Neural cell (in vitro differentiated cells): Measurements from ENCODE around the gene ASNSD1.

Experiments
- CTCF ChIP-seq: fragments of 450-650 bp; IDR thresholded peaks from 2 replicates; pipeline ENCODE4 v1.5.1; 2014; ENCODE audit warnings: antibody characterized with exemption, mild to moderate bottlenecking, moderate library complexity; ENCODE audit not compliant: poor library complexity, severe bottlenecking
- EP300 ChIP-seq: fragments of 450-650 bp; conservative IDR thresholded peaks from 2 replicates; pipeline ENCODE4 v1.6.1; 2014; ENCODE audit warnings: antibody characterized with exemption, mild to moderate bottlenecking, moderate library complexity; ENCODE audit not compliant: poor library complexity, severe bottlenecking
- EZH2 ChIP-seq: fragments of 200-600, 300-800 bp; shearing (Covaris generic), sonication (generic); IDR thresholded peaks from 2 replicates; pipeline ENCODE4 v1.6.1; 2014; ENCODE audit warnings: antibody characterized with exemption, low read length, borderline replicate concordance, mild to moderate bottlenecking; ENCODE audit not compliant: insufficient read depth, poor library complexity, severe bottlenecking
- MXI1 ChIP-seq: fragments of 450-650 bp; conservative IDR thresholded peaks from 2 replicates; pipeline ENCODE4 v1.6.1; 2014; ENCODE audit warnings: antibody characterized with exemption, mild to moderate bottlenecking; ENCODE audit not compliant: poor library complexity, severe bottlenecking
- POLR2AphosphoS5 ChIP-seq: IDR thresholded peaks from 2 replicates; pipeline ENCODE4 v1.6.1; 2012
- TAF1 ChIP-seq: IDR thresholded peaks from 2 replicates; pipeline ENCODE4 v1.6.1; 2012; ENCODE audit warnings: low read depth
- TF ChIP-seq, protein P1 (sequence below): IDR thresholded peaks from 2 replicates; pipeline ENCODE4 v1.6.1; 2012; ENCODE audit warnings: borderline replicate concordance

DNA sequence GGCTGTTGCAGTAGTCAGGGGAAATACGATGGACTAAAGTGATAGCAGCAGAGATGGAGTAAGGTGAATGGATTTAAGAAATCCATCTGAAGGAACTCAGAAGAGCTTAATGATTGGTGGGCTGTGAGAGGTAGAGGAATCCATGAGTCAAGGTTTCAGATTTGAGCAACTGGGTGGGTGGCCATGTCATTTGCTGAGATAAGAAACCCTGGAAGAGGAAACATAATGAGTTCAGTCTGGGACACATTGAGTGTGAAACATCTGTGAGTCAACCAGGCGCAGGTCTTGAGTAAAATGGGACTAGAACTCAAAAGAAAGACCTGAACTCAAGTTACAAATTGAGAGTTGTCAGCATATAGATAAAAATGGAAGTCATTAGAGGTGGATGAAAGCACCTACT is 19.7 kb upstream of the ASNSD1 start:
- TF ChIP-seq CTCF: no peak
- no peak for TF ChIP-seq EP300
- TF ChIP-seq MXI1: no peak
- no peak for TF ChIP-seq EZH2
- no peak for TF ChIP-seq POLR2AphosphoS5
- no peak for TF ChIP-seq TAF1
- TF ChIP-seq, protein P1, sequence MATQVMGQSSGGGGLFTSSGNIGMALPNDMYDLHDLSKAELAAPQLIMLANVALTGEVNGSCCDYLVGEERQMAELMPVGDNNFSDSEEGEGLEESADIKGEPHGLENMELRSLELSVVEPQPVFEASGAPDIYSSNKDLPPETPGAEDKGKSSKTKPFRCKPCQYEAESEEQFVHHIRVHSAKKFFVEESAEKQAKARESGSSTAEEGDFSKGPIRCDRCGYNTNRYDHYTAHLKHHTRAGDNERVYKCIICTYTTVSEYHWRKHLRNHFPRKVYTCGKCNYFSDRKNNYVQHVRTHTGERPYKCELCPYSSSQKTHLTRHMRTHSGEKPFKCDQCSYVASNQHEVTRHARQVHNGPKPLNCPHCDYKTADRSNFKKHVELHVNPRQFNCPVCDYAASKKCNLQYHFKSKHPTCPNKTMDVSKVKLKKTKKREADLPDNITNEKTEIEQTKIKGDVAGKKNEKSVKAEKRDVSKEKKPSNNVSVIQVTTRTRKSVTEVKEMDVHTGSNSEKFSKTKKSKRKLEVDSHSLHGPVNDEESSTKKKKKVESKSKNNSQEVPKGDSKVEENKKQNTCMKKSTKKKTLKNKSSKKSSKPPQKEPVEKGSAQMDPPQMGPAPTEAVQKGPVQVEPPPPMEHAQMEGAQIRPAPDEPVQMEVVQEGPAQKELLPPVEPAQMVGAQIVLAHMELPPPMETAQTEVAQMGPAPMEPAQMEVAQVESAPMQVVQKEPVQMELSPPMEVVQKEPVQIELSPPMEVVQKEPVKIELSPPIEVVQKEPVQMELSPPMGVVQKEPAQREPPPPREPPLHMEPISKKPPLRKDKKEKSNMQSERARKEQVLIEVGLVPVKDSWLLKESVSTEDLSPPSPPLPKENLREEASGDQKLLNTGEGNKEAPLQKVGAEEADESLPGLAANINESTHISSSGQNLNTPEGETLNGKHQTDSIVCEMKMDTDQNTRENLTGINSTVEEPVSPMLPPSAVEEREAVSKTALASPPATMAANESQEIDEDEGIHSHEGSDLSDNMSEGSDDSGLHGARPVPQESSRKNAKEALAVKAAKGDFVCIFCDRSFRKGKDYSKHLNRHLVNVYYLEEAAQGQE: no peak
